Naive B cell (primary cell): ENCODE results near the gene KRT16. TPM values are rescaled to one million over a fixed set of nuclear protein-coding genes. Genes with fewer than 3 reads are reported as not detected.
"Not testable (repeated sequence)": the region's sequence is repeated elsewhere in the genome, so short reads cannot be mapped to it uniquely, and the experiment has no call there.

Source experiments
- ATAC-seq, 2 donors: fragments of 150-1000 bp; cut with Tn5 transposase; 2 replicates each; pipeline ENCODE4 v1.10.0; 2021; ENCODE audit warnings: low read depth in 2 of 2, mild to moderate bottlenecking in 2 of 2, moderate library complexity in 2 of 2
- DNase-seq: peaks from one replicate; pipeline ENCODE4 v3.0.0; 2022
- H3K27ac Mint-ChIP-seq, 6 donors: one replicate each; pipeline ENCODE4 v1.8.0; 2020 to 2022; ENCODE audit warnings: mild to moderate bottlenecking in 6 of 6, mixed read lengths in 6 of 6, moderate library complexity in 5 of 6, inconsistent platforms in 2 of 6
- H3K27me3 Mint-ChIP-seq, 3 donors: one replicate each; pipeline ENCODE4 v1.8.0; 2021 to 2022; ENCODE audit warnings: mixed read lengths in 3 of 3, mild to moderate bottlenecking in 1 of 3
- H3K36me3 Mint-ChIP-seq, 2 donors: one replicate each; pipeline ENCODE4 v1.8.0; 2020 to 2022; ENCODE audit warnings: mixed read lengths in 2 of 2, inconsistent platforms in 1 of 2, mild to moderate bottlenecking in 1 of 2
- H3K4me1 Mint-ChIP-seq, 3 donors: one replicate each; pipeline ENCODE4 v1.8.0; 2020 to 2022; ENCODE audit warnings: mixed read lengths in 3 of 3, inconsistent platforms in 1 of 3, mild to moderate bottlenecking in 1 of 3, moderate library complexity in 1 of 3
- H3K4me3 Mint-ChIP-seq, 8 donors: one replicate each; pipeline ENCODE4 v1.8.0; 2020 to 2022; ENCODE audit warnings: mild to moderate bottlenecking in 8 of 8, mixed read lengths in 8 of 8, moderate library complexity in 8 of 8, inconsistent platforms in 2 of 8
- H3K9me3 Mint-ChIP-seq, 7 donors: one replicate each; pipeline ENCODE4 v1.8.0; 2020 to 2022; ENCODE audit warnings: mixed read lengths in 7 of 7, mild to moderate bottlenecking in 5 of 7, inconsistent platforms in 2 of 7, moderate library complexity in 1 of 7
- polyA plus RNA-seq, 6 donors: library from polyadenylated mRNA; unstranded; fragments of 300-500 nt; fragmentation: Illumina TruSeq; gene quantifications; one replicate each; pipeline ENCODE4 v1.2.3, GENCODE V29; 2021; ENCODE audit warnings: low read depth in 6 of 6

Gene KRT16
- polyA plus RNA-seq, 6 donors from 2014 or later: not detected

- H3K4me3 Mint-ChIP-seq, DNase-seq, ATAC-seq, H3K36me3 Mint-ChIP-seq, H3K4me1 Mint-ChIP-seq, H3K9me3 Mint-ChIP-seq, H3K27ac Mint-ChIP-seq: not testable (repeated sequence)
- H3K27me3 Mint-ChIP-seq: peaks cover 4 to 54% (median 52%) of the 10 kb centered on the region in 3 donors
Measured at GRCh38 chr17:41584331-41584927, 28.1 kb downstream of the KRT16 start.

GRCh38 chr17:41583137-41584127 is 29.1 kb downstream of the KRT16 start:
- peak overlapping the region in 1 of 8 donors; percentile 25 for H3K4me3 Mint-ChIP-seq
- peaks cover 0 to 2% (median 0%) of the 10 kb centered on the region in 3 donors for H3K4me1 Mint-ChIP-seq
- H3K9me3 Mint-ChIP-seq: peaks cover 0 to 2% (median 0%) of the 10 kb centered on the region in 7 donors
- H3K27ac Mint-ChIP-seq: no peak overlapping the region
- H3K36me3 Mint-ChIP-seq: no peaks in the 10 kb centered on the region
- no peak for ATAC-seq
- no peak for DNase-seq
- H3K27me3 Mint-ChIP-seq: peaks cover 9 to 58% (median 51%) of the 10 kb centered on the region in 3 donors

- H3K4me1 Mint-ChIP-seq, H3K36me3 Mint-ChIP-seq, H3K27ac Mint-ChIP-seq, DNase-seq, ATAC-seq, H3K9me3 Mint-ChIP-seq, H3K4me3 Mint-ChIP-seq: not testable (repeated sequence)
- peaks cover 16 to 69% (median 60%) of the 10 kb centered on the region in 3 donors for H3K27me3 Mint-ChIP-seq
Measured at GRCh38 chr17:41582061-41582968, 30.3 kb downstream of the KRT16 start.

- no peak for DNase-seq
- H3K4me1 Mint-ChIP-seq: peaks cover 0 to 2% (median 0%) of the 10 kb centered on the region in 3 donors
- no peak overlapping the region for H3K27ac Mint-ChIP-seq
- peaks cover 0 to 7% of the 10 kb centered on the region in 2 donors for H3K36me3 Mint-ChIP-seq
- H3K4me3 Mint-ChIP-seq: no peak overlapping the region
- ATAC-seq: no peak
- H3K27me3 Mint-ChIP-seq: peaks cover 20 to 77% (median 62%) of the 10 kb centered on the region in 3 donors
- peaks cover 0 to 3% (median 2%) of the 10 kb centered on the region in 7 donors for H3K9me3 Mint-ChIP-seq
Measured at GRCh38 chr17:41581366-41582060, 31.1 kb downstream of the KRT16 start.

- H3K9me3 Mint-ChIP-seq: peaks cover 0 to 3% (median 2%) of the 10 kb centered on the region in 7 donors
- DNase-seq: no peak
- H3K27me3 Mint-ChIP-seq: peaks cover 20 to 82% (median 68%) of the 10 kb centered on the region in 3 donors
- H3K36me3 Mint-ChIP-seq: peaks cover 0 to 7% of the 10 kb centered on the region in 2 donors
- peaks cover 0 to 2% (median 0%) of the 10 kb centered on the region in 3 donors for H3K4me1 Mint-ChIP-seq
- no peak overlapping the region for H3K4me3 Mint-ChIP-seq
- ATAC-seq: no peak
- H3K27ac Mint-ChIP-seq: no peak overlapping the region
Measured at GRCh38 chr17:41580687-41581365, 31.7 kb downstream of the KRT16 start.

- DNase-seq: no peak
- no peak overlapping the region for H3K4me3 Mint-ChIP-seq
- peak overlapping the region in 1 of 6 donors; percentile 70 for H3K27ac Mint-ChIP-seq
- ATAC-seq: no peak
- peaks cover 0 to 2% (median 0%) of the 10 kb centered on the region in 3 donors for H3K4me1 Mint-ChIP-seq
- H3K36me3 Mint-ChIP-seq: peaks cover 0 to 7% of the 10 kb centered on the region in 2 donors
- H3K27me3 Mint-ChIP-seq: peaks cover 20 to 76% (median 73%) of the 10 kb centered on the region in 3 donors
- peaks cover 0 to 3% (median 2%) of the 10 kb centered on the region in 7 donors for H3K9me3 Mint-ChIP-seq
Measured at GRCh38 chr17:41580244-41580575, 32.4 kb downstream of the KRT16 start.

GRCh38 chr17:41579484-41580243 is 32.9 kb downstream of the KRT16 start:
- Mint-ChIP-seq H3K4me1 (peaks cover 0 to 2% (median 0%) of the 10 kb centered on the region in 3 donors), H3K27ac (peak overlapping the region in 1 of 6 donors; percentile 85), H3K36me3 (peaks cover 0 to 7% of the 10 kb centered on the region in 2 donors), H3K4me3 (no peak overlapping the region), H3K27me3 (peaks cover 20 to 76% (median 76%) of the 10 kb centered on the region in 3 donors), H3K9me3 (peaks cover 0 to 3% (median 2%) of the 10 kb centered on the region in 7 donors)
- peak; percentile 45 to 52 for ATAC-seq
- DNase-seq: no peak

- Mint-ChIP-seq H3K4me1 (peaks cover 0 to 2% (median 0%) of the 10 kb centered on the region in 3 donors), H3K27ac (no peak overlapping the region), H3K9me3 (peaks cover 0 to 3% (median 2%) of the 10 kb centered on the region in 7 donors), H3K4me3 (no peak overlapping the region), H3K36me3 (peaks cover 0 to 7% of the 10 kb centered on the region in 2 donors), H3K27me3 (peaks cover 16 to 76% (median 71%) of the 10 kb centered on the region in 3 donors)
- DNase-seq (no peak), ATAC-seq (no peak)
Measured at GRCh38 chr17:41578971-41579370, 33.6 kb downstream of the KRT16 start.

- H3K9me3 Mint-ChIP-seq: peaks cover 0 to 3% (median 2%) of the 10 kb centered on the region in 7 donors
- ATAC-seq: no peak
- H3K27me3 Mint-ChIP-seq: peaks cover 16 to 75% (median 69%) of the 10 kb centered on the region in 3 donors
- no peak overlapping the region for H3K4me3 Mint-ChIP-seq
- no peak overlapping the region for H3K27ac Mint-ChIP-seq
- H3K4me1 Mint-ChIP-seq: peaks cover 0 to 2% (median 0%) of the 10 kb centered on the region in 3 donors
- H3K36me3 Mint-ChIP-seq: peaks cover 0 to 7% of the 10 kb centered on the region in 2 donors
- no peak for DNase-seq
Measured at GRCh38 chr17:41578538-41578937, 34.0 kb downstream of the KRT16 start.

GRCh38 chr17:41576740-41577139 is 35.8 kb downstream of the KRT16 start:
- H3K4me1 Mint-ChIP-seq, H3K27ac Mint-ChIP-seq, H3K9me3 Mint-ChIP-seq, H3K4me3 Mint-ChIP-seq, ATAC-seq, DNase-seq, H3K36me3 Mint-ChIP-seq: not testable (repeated sequence)
- peaks cover 26 to 69% (median 67%) of the 10 kb centered on the region in 3 donors for H3K27me3 Mint-ChIP-seq

- peaks cover 0 to 7% of the 10 kb centered on the region in 2 donors for H3K36me3 Mint-ChIP-seq
- peaks cover 33 to 76% (median 69%) of the 10 kb centered on the region in 3 donors for H3K27me3 Mint-ChIP-seq
- no peak overlapping the region for H3K27ac Mint-ChIP-seq
- DNase-seq (no peak), ATAC-seq (no peak)
- peaks cover 0 to 2% (median 0%) of the 10 kb centered on the region in 3 donors for H3K4me1 Mint-ChIP-seq
- no peak overlapping the region for H3K4me3 Mint-ChIP-seq
- H3K9me3 Mint-ChIP-seq: peaks cover 0 to 3% (median 2%) of the 10 kb centered on the region in 7 donors
Measured at GRCh38 chr17:41575336-41575735, 37.2 kb downstream of the KRT16 start.
